GM21515 (cell line): ENCODE results near the gene CENPA.
"Not testable (repeated sequence)": the region's sequence is repeated elsewhere in the genome, so short reads cannot be mapped to it uniquely, and the experiment has no call there.

Experiments used
- ATAC-seq: cut with Tn5 transposase; IDR thresholded peaks from one replicate; pipeline ENCODE4 v1.9.1; 2021; ENCODE audit not compliant: unreplicated experiment

CENPA gene

GRCh38 chr2:26785431-26786206 is at the start of gene CENPA:
CENPA (plus strand) TSS chr2:26786056; CDS start chr2:26786197, 141 bp downstream.
- peak; percentile 98 for ATAC-seq

- no peak for ATAC-seq
These were observed 48.6 kb upstream of the CENPA start for GRCh38 chr2:26737221-26737620.

GRCh38 chr2:26738481-26738880 is 47.4 kb upstream of the CENPA start:
- ATAC-seq = no peak

GRCh38 chr2:26739514-26739913 is 46.3 kb upstream of the CENPA start:
- ATAC-seq = no peak

- ATAC-seq = no peak
These were observed 45.5 kb upstream of the CENPA start for GRCh38 chr2:26740346-26740745.

- ATAC-seq = no peak
These were observed 45.0 kb upstream of the CENPA start for GRCh38 chr2:26740890-26741302.

GRCh38 chr2:26742048-26742770 is 43.6 kb upstream of the CENPA start:
- no peak for ATAC-seq

- ATAC-seq = no peak
These were observed 42.0 kb upstream of the CENPA start for GRCh38 chr2:26743852-26744251.

GRCh38 chr2:26744953-26745352 is 40.9 kb upstream of the CENPA start:
- no peak for ATAC-seq

- ATAC-seq = peak; percentile 69
These were observed 40.1 kb upstream of the CENPA start for GRCh38 chr2:26745609-26746327.

- ATAC-seq = no peak
These were observed 38.9 kb upstream of the CENPA start for GRCh38 chr2:26746934-26747333.

GRCh38 chr2:26749787-26750420 is 36.0 kb upstream of the CENPA start:
- ATAC-seq = not testable (repeated sequence)

- ATAC-seq = not testable (repeated sequence)
These were observed 35.4 kb upstream of the CENPA start for GRCh38 chr2:26750467-26750866.

- ATAC-seq = no peak
These were observed 33.2 kb upstream of the CENPA start for GRCh38 chr2:26752656-26753055.

- ATAC-seq = no peak
These were observed 31.3 kb upstream of the CENPA start for GRCh38 chr2:26754539-26754938.

GRCh38 chr2:26754972-26755670 is 30.7 kb upstream of the CENPA start:
- ATAC-seq = no peak

GRCh38 chr2:26756337-26756736 is 29.5 kb upstream of the CENPA start:
- ATAC-seq = no peak

GRCh38 chr2:26757873-26758789 is 27.7 kb upstream of the CENPA start:
- ATAC-seq = no peak

- no peak for ATAC-seq
These were observed 27.0 kb upstream of the CENPA start for GRCh38 chr2:26758790-26759321.
